HCT116 (cell line): ENCODE measurements around the gene VTI1A. TPM values are rescaled to one million over a fixed set of nuclear protein-coding genes. Genes with fewer than 3 reads are reported as not detected.

Experiments used
- ATAC-seq: fragments of 200-7000 bp; cut with Tn5 transposase; 2 replicates; pipeline ENCODE4 v1.9.1; 2020; ENCODE audit warnings: mild to moderate bottlenecking, moderate library complexity
- BruUV-seq: library from RNA; stranded (reverse); fragments of 400-500 nt; replicated peaks from 2 replicates; lab custom pipeline; 2021; lab: Mats Ljungman, UMichigan
- CTCF ChIA-PET: fragments of 300-600 bp; sonication (Branson Sonifier 250); formaldehyde crosslinking; loops from one replicate; lab custom pipeline; 2021; ENCODE audit warnings: antibody characterized with exemption; lab: Charles Lee
- POLR2A ChIA-PET: fragments of 300-600, 350-600 bp; sonication (Branson Sonifier 250); formaldehyde crosslinking; loops from one replicate; lab custom pipeline; 2021; ENCODE audit warnings: antibody characterized with exemption; lab: Charles Lee
- RAD21 ChIA-PET, 2 experiments: fragments of 300-600 bp; sonication (Branson Sonifier 250); formaldehyde crosslinking; loops; one replicate each; lab custom pipeline; 2023; ENCODE audit warnings: low total read pairs in 2 of 2; ENCODE audit not compliant: uncharacterized antibody in 2 of 2, unreplicated experiment in 2 of 2, low non-redundant PET in 1 of 2; lab: Charles Lee
- DNase-seq: peaks from one replicate; pipeline ENCODE4 v3.0.0-alpha.2; 2010; ENCODE audit warnings: low read depth, low spot score
- H2AFZ ChIP-seq: fragments of 200-600 bp; shearing (Covaris generic), sonication (generic); 2 replicates; pipeline ENCODE4 v1.6.1; 2017; ENCODE audit warnings: low read depth, mixed run types, mixed read lengths, antibody characterized with exemption, low read length; ENCODE audit not compliant: poor library complexity, severe bottlenecking
- H3K27ac ChIP-seq: 2 replicates; pipeline ENCODE4 v1.5.1; 2012; ENCODE audit warnings: low read depth, low read length
- H3K27me3 ChIP-seq: fragments of 200-600 bp; sonication (generic); 2 replicates; pipeline ENCODE4 v1.6.1; 2016; ENCODE audit warnings: mixed run types, low read length, mixed read lengths; ENCODE audit not compliant: insufficient read depth
- H3K36me3 ChIP-seq, 2 experiments: fragments of 200-500 bp in 1 of 2; fragments of 200-600 bp in 1 of 2; sonication (Bioruptor generic) in 1 of 2; sonication (generic) in 1 of 2; 2 replicates each; pipeline versions ENCODE4 v1.5.1 to v1.6.1; 2014 to 2016; ENCODE audit warnings: low read length in 2 of 2, inconsistent platforms in 1 of 2, mixed read lengths in 1 of 2, mixed run types in 1 of 2; ENCODE audit not compliant: insufficient read depth in 2 of 2, control insufficient read depth in 1 of 2
- H3K4me1 ChIP-seq, 2 experiments: fragments of 200-600 bp in 1 of 2; sonication (generic) in 1 of 2; 2 replicates each; pipeline versions ENCODE4 v1.5.1 to v1.6.1; 2012 to 2017; ENCODE audit warnings: low read length in 2 of 2, inconsistent platforms in 1 of 2, mild to moderate bottlenecking in 1 of 2, mixed read lengths in 1 of 2, mixed run types in 1 of 2, moderate library complexity in 1 of 2; ENCODE audit not compliant: insufficient read depth in 2 of 2, control insufficient read depth in 1 of 2
- H3K4me2 ChIP-seq: fragments of 200-600 bp; sonication (generic); 2 replicates; pipeline ENCODE4 v1.6.1; 2017; ENCODE audit warnings: mixed run types, low read length, mixed read lengths
- H3K4me3 ChIP-seq, 2 experiments: fragments of 200-600 bp in 1 of 2; sonication (generic) in 1 of 2; replicated peaks in 1 of 2; 2 replicates each; pipeline ENCODE4 v1.5.1; 2011 to 2016; ENCODE audit warnings: low read length in 2 of 2, control low read depth in 1 of 2, low read depth in 1 of 2, mild to moderate bottlenecking in 1 of 2, mixed read lengths in 1 of 2, mixed run types in 1 of 2
- H3K79me2 ChIP-seq: fragments of 200-600 bp; sonication (generic); 2 replicates; pipeline ENCODE4 v1.6.1; 2017; ENCODE audit warnings: mild to moderate bottlenecking, mixed run types, low read length, moderate library complexity, mixed read lengths; ENCODE audit not compliant: insufficient read depth
- H3K9ac ChIP-seq: fragments of 200-600 bp; sonication (generic); 2 replicates; pipeline ENCODE4 v1.6.1; 2016; ENCODE audit warnings: low read length, mixed read lengths
- H3K9me2 ChIP-seq: fragments of 200-600 bp; sonication (generic), shearing (Covaris generic); 2 replicates; pipeline ENCODE4 v1.6.1; 2017; ENCODE audit warnings: mixed run types, mild to moderate bottlenecking, moderate library complexity; ENCODE audit not compliant: insufficient read depth
- H3K9me3 ChIP-seq, 2 experiments: fragments of 200-500 bp in 1 of 2; fragments of 200-600 bp in 1 of 2; sonication (Bioruptor generic) in 1 of 2; sonication (generic) in 1 of 2; 2 replicates each; pipeline ENCODE4 v1.6.1; 2014 to 2017; ENCODE audit warnings: low read length in 2 of 2, mixed read lengths in 2 of 2, inconsistent platforms in 1 of 2, low read depth in 1 of 2, mild to moderate bottlenecking in 1 of 2, mixed run types in 1 of 2, moderate library complexity in 1 of 2; ENCODE audit not compliant: control insufficient read depth in 1 of 2, insufficient read depth in 1 of 2
- H4K20me1 ChIP-seq: fragments of 200-600 bp; sonication (generic), shearing (Covaris generic); 2 replicates; pipeline ENCODE4 v1.6.1; 2017; ENCODE audit warnings: mixed run types, mild to moderate bottlenecking, moderate library complexity; ENCODE audit not compliant: insufficient read depth
- CBX3 ChIP-seq: IDR thresholded peaks from 2 replicates; pipeline ENCODE4 v1.6.1; 2012; ENCODE audit warnings: low read depth
- CTCF ChIP-seq, 3 experiments: fragments of 200-600 bp in 1 of 3; sonication (generic) in 1 of 3; IDR thresholded peaks in 2 of 3; conservative IDR thresholded peaks in 1 of 3; 2 replicates each; pipeline ENCODE4 v1.5.1; 2012 to 2017; ENCODE audit warnings: low read depth in 2 of 3, low read length in 2 of 3, antibody characterized with exemption in 1 of 3, borderline replicate concordance in 1 of 3, control low read depth in 1 of 3, mild to moderate bottlenecking in 1 of 3, mixed read lengths in 1 of 3, mixed run types in 1 of 3, moderate library complexity in 1 of 3; ENCODE audit not compliant: insufficient read depth in 1 of 3
- EGR1 ChIP-seq: IDR thresholded peaks from 2 replicates; pipeline ENCODE4 v1.6.1; 2012; ENCODE audit warnings: low read depth
- ELF1 ChIP-seq: IDR thresholded peaks from 2 replicates; pipeline ENCODE4 v1.6.1; 2012; ENCODE audit warnings: low read depth, borderline replicate concordance
- EZH2phosphoT487 ChIP-seq: fragments of 200-600 bp; IDR thresholded peaks from 2 replicates; pipeline ENCODE4 v1.6.1; 2018; ENCODE audit warnings: antibody characterized with exemption, borderline replicate concordance
- JUND ChIP-seq: IDR thresholded peaks from 2 replicates; pipeline ENCODE4 v1.6.1; 2012
- POLR2A ChIP-seq: IDR thresholded peaks from 2 replicates; pipeline ENCODE4 v1.7.0; 2011; ENCODE audit warnings: borderline replicate concordance; ENCODE audit not compliant: insufficient read depth, insufficient read length; ENCODE audit errors: extremely low read depth
- POLR2AphosphoS5 ChIP-seq: IDR thresholded peaks from 2 replicates; pipeline ENCODE4 v1.6.1; 2011; ENCODE audit warnings: mild to moderate bottlenecking, low read depth, low read length, moderate library complexity
- RAD21 ChIP-seq: IDR thresholded peaks from 2 replicates; pipeline ENCODE4 v1.6.1; 2012; ENCODE audit warnings: low read depth, mild to moderate bottlenecking
- SIN3A ChIP-seq: IDR thresholded peaks from 2 replicates; pipeline ENCODE4 v1.6.1; 2012; ENCODE audit warnings: low read depth
- SP1 ChIP-seq: IDR thresholded peaks from 2 replicates; pipeline ENCODE4 v1.6.1; 2012; ENCODE audit warnings: low read depth
- YY1 ChIP-seq: IDR thresholded peaks from 2 replicates; pipeline ENCODE4 v1.6.1; 2011; ENCODE audit warnings: low read length, low read depth, moderate library complexity, mild to moderate bottlenecking; ENCODE audit not compliant: insufficient replicate concordance; ENCODE audit errors: extremely low read depth
- ZFX ChIP-seq: fragments of 450-650 bp; IDR thresholded peaks from 2 replicates; pipeline ENCODE4 v1.6.1; 2017
- ZNF274 ChIP-seq: fragments of 200-500 bp; sonication (Bioruptor generic); IDR thresholded peaks from 2 replicates; pipeline ENCODE4 v1.6.1; 2014; ENCODE audit warnings: mild to moderate bottlenecking, low read depth, low read length, inconsistent platforms
- intact Hi-C: fragments of 100-400 bp; cut with micrococcal nuclease; formaldehyde crosslinking; loops from 2 replicates; pipeline ENCODE4 v1.10.0; 2022
- total RNA-seq: library from RNA; stranded (reverse); gene quantifications from one replicate; pipeline ENCODE4 v1.2.1, GENCODE V29; 2021; ENCODE audit not compliant: unreplicated experiment
- TF ChIP-seq, protein P1 (sequence below): IDR thresholded peaks from 2 replicates; pipeline ENCODE4 v1.6.1; 2011; ENCODE audit warnings: mild to moderate bottlenecking, low read length, moderate library complexity; ENCODE audit not compliant: insufficient replicate concordance; ENCODE audit errors: extremely low read depth
- TF ChIP-seq, protein P2 (sequence below): IDR thresholded peaks from 2 replicates; pipeline ENCODE4 v1.6.1; 2012; ENCODE audit warnings: low read depth
- TF ChIP-seq, protein P3 (sequence below): IDR thresholded peaks from 2 replicates; pipeline ENCODE4 v1.6.1; 2012
- TF ChIP-seq, protein P4 (sequence below): IDR thresholded peaks from 2 replicates; pipeline ENCODE4 v1.6.1; 2012

The VTI1A gene
- total RNA-seq, 1 experiment from 2014 or later = 80.7 TPM

DNA sequence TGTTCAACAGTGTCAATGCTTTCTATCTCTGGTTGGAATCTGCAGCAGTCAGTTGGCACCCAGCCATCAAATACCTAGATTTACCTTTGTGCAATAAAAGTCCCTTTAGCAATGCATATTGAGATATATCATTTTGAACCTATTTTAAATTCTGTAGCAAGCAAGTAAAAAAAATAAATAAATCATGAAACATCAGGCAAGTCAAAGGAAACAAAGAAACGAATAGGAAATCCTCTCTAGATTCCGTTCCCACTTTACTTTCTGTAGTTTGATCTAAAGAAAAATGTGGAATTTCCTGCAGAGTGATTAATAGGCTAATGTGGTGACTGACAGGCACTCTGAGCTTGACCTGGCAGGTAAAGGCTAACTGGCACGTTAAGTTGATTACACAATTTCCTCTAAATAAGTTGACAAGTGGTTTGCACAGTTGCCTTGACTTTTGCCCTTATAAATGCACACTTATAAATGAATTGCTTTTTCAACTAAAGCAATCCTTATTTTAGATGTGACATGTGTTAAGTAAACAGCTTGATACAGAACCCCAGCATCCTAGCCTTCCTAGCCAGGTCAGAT lies 294.9 kb downstream of the VTI1A start:
- CTCF ChIA-PET = interaction anchor here (1.0 kb wide), 1 partner anchor 34 kb away, joined by 3 read pairs; no protein-coding TSS in a partner anchor
- Histone ChIP-seq H4K20me1 (no peaks in the 10 kb centered on the region), H3K27ac (peak overlapping the region; percentile 56), H3K9me3 (no peaks in the 10 kb centered on the region), H3K9ac (peak overlapping the region; percentile 1; the same call in 1 of the 2 replicates), H3K4me1 (peaks cover 38 to 58% of the 10 kb centered on the region in 2 experiments), H3K27me3 (no peaks in the 10 kb centered on the region), H3K9me2 (no peaks in the 10 kb centered on the region), H3K4me2 (peak overlapping the region; percentile 49), H3K79me2 (no peaks in the 10 kb centered on the region), H2AFZ (no peak overlapping the region), H3K36me3 (peaks cover 0 to 7% of the 10 kb centered on the region in 2 experiments; a peak in 1 of 4 replicates), H3K4me3 (peak overlapping the region in 1 of 2 experiments; percentile 3; a peak in 1 of 4 replicates)
- intact Hi-C loops = loop anchor here (2.0 to 10.0 kb wide), 3 partner anchors 213 to 330 kb away; no protein-coding TSS in a partner anchor
- no TSS peak for BruUV-seq
- RAD21 ChIA-PET = no interaction called here
- POLR2A ChIA-PET = interaction anchor here (0.6 to 1.1 kb wide), 2 partner anchors 69 to 350 kb away, joined by 3 to 4 read pairs; no protein-coding TSS in a partner anchor
- peak; percentile 52 for DNase-seq
- peak; percentile 64 for ATAC-seq
- peak; percentile 53; the same call in 1 of the 2 replicates for TF ChIP-seq SP1
- no peak for TF ChIP-seq ZFX
- TF ChIP-seq ZNF274 = no peak
- 0 out of 2 replicates have a peak, but pooled peaks have one; percentile 30 for TF ChIP-seq RAD21
- no peak for TF ChIP-seq EGR1
- TF ChIP-seq, protein P1, sequence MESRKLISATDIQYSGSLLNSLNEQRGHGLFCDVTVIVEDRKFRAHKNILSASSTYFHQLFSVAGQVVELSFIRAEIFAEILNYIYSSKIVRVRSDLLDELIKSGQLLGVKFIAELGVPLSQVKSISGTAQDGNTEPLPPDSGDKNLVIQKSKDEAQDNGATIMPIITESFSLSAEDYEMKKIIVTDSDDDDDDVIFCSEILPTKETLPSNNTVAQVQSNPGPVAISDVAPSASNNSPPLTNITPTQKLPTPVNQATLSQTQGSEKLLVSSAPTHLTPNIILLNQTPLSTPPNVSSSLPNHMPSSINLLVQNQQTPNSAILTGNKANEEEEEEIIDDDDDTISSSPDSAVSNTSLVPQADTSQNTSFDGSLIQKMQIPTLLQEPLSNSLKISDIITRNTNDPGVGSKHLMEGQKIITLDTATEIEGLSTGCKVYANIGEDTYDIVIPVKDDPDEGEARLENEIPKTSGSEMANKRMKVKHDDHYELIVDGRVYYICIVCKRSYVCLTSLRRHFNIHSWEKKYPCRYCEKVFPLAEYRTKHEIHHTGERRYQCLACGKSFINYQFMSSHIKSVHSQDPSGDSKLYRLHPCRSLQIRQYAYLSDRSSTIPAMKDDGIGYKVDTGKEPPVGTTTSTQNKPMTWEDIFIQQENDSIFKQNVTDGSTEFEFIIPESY = no peak
- no peak for TF ChIP-seq CTCF (IDR thresholded peaks at IDR 0.05 in 2 of 3, conservative IDR thresholded peaks at IDR 0.05 in 1 of 3; ENCODE audit: borderline replicate concordance in 1 of 3, insufficient read depth in 1 of 3, low read depth in 2 of 3, low read length in 2 of 3)
- peak; percentile 37 for TF ChIP-seq JUND
- TF ChIP-seq, protein P2, sequence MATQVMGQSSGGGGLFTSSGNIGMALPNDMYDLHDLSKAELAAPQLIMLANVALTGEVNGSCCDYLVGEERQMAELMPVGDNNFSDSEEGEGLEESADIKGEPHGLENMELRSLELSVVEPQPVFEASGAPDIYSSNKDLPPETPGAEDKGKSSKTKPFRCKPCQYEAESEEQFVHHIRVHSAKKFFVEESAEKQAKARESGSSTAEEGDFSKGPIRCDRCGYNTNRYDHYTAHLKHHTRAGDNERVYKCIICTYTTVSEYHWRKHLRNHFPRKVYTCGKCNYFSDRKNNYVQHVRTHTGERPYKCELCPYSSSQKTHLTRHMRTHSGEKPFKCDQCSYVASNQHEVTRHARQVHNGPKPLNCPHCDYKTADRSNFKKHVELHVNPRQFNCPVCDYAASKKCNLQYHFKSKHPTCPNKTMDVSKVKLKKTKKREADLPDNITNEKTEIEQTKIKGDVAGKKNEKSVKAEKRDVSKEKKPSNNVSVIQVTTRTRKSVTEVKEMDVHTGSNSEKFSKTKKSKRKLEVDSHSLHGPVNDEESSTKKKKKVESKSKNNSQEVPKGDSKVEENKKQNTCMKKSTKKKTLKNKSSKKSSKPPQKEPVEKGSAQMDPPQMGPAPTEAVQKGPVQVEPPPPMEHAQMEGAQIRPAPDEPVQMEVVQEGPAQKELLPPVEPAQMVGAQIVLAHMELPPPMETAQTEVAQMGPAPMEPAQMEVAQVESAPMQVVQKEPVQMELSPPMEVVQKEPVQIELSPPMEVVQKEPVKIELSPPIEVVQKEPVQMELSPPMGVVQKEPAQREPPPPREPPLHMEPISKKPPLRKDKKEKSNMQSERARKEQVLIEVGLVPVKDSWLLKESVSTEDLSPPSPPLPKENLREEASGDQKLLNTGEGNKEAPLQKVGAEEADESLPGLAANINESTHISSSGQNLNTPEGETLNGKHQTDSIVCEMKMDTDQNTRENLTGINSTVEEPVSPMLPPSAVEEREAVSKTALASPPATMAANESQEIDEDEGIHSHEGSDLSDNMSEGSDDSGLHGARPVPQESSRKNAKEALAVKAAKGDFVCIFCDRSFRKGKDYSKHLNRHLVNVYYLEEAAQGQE = no peak
- no peak for TF ChIP-seq POLR2A
- TF ChIP-seq ELF1 = no peak
- TF ChIP-seq POLR2AphosphoS5 = 0 out of 2 replicates have a peak, but pooled peaks have one; percentile 17
- TF ChIP-seq, protein P3, sequence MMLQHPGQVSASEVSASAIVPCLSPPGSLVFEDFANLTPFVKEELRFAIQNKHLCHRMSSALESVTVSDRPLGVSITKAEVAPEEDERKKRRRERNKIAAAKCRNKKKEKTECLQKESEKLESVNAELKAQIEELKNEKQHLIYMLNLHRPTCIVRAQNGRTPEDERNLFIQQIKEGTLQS = no peak
- TF ChIP-seq YY1 = no peak
- no peak for TF ChIP-seq SIN3A
- TF ChIP-seq, protein P4, sequence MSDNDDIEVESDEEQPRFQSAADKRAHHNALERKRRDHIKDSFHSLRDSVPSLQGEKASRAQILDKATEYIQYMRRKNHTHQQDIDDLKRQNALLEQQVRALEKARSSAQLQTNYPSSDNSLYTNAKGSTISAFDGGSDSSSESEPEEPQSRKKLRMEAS = no peak; the same call in 1 of the 2 replicates
- TF ChIP-seq CBX3 = peak; percentile 43; the same call in 1 of the 2 replicates
- TF ChIP-seq EZH2phosphoT487 = no peak
